GM21447 (cell line): ENCODE measurements around the gene LTA4H.
"Not testable (repeated sequence)": the region's sequence is repeated elsewhere in the genome, so short reads cannot be mapped to it uniquely, and the experiment has no call there.

ENCODE experiments used
- ATAC-seq: cut with Tn5 transposase; IDR thresholded peaks from one replicate; pipeline ENCODE4 v1.9.1; 2021; ENCODE audit not compliant: unreplicated experiment

Gene LTA4H

GRCh38 chr12:95995238-95996031, 40.0 kb downstream of the LTA4H start:
- ATAC-seq: no peak

DNA sequence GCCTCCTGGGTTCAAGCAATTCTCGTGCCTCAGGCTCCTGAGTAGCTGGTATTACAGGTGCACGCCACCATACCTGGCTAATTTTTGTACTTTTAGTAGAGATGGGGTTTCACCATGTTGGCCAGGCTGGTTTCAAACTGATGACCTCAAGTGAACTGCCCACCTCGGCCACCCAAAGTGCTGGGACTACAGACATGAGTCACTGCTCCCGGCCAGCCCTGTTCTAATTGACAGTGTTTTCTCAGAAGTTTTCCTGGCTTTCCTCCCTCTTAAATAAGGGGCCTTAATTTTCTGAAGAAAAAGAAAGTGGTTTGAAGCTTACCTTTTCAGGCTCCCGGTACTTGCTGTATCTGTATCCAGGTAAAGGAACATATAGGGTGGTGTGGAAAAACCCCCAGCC, 40.9 kb downstream of the LTA4H start:
- no peak for ATAC-seq

DNA sequence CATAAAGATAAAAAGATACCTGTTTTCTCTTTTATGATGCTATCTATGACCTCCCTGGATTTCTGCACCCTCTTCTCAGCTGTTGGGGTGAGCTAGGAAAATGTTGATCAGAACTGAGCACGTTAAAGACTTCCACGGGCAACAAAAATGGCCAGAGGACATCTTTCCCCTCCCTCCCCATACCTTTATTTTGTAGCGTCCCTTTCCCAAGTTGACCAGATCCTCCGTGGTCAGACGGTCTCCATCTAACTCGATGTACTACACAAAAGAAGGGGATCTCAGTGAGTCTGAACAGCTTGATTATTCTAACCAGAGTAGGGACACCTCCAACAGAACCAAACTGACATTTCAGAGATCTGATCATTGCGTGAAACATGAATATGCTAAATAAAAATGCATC, 41.5 kb downstream of the LTA4H start:
- no peak for ATAC-seq

- no peak for ATAC-seq
These were observed 45.3 kb downstream of the LTA4H start for GRCh38 chr12:95990136-95990535.

DNA sequence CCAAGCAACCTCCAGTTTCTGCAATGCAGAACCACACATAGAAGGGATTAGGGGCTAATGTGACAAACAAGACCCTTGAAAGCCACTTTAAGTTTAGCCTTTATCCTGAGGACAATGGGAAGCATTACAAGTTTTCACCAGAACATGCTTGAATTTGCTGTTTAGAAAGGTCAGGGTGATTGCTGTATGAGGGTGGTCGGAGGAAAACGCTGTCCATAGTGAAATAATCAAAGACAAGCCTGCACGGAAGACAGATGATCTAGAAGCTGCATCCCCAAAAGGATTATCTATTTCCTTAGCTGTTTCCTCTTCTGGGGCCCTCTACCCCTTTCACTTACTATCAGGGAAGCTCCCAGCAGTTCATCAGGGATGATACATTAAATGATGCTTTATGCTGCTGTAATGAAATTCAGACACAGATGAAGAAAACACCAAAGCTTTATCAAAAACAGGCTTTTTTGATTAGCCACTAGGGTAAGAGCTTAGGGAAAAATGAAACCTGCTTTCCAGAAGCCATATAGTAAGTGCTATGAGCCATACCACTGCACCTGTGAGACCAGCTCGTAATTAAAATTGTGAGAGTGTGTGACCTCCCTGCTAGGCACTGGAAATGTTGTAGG, 45.8 kb downstream of the LTA4H start:
- no peak for ATAC-seq

- no peak for ATAC-seq
These were observed 46.7 kb downstream of the LTA4H start for GRCh38 chr12:95988506-95989275.

- ATAC-seq: no peak
These were observed 48.5 kb downstream of the LTA4H start for GRCh38 chr12:95986635-95987570.

GRCh38 chr12:95984682-95985081, 50.7 kb downstream of the LTA4H start:
- ATAC-seq: no peak

GRCh38 chr12:95982602-95983001, 52.8 kb downstream of the LTA4H start:
- ATAC-seq: no peak

DNA sequence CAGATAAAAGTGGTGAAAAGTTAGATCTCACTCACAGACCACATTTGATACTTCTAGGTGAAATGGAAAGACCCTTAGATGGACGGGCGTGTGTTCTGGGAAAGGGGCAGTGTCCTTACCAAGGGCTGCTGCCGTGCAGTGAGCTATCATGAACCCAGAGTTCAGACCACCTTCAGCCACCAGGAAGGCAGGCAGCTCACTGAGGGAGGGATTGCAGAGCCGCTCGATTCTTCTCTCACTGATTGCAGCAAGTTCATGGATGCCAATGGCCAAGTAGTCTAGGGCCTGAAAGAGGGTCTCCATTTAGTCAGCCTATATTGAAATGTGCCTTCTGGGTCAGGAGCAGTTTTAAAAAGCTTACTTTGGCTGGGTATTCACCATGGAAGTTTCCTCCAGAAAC, 55.0 kb downstream of the LTA4H start:
- no peak for ATAC-seq

GRCh38 chr12:95978774-95979173, 56.6 kb downstream of the LTA4H start:
- ATAC-seq: no peak

GRCh38 chr12:95978351-95978750, 57.0 kb downstream of the LTA4H start:
- ATAC-seq: no peak

- no peak for ATAC-seq
These were observed 57.6 kb downstream of the LTA4H start for GRCh38 chr12:95977764-95978305.

DNA sequence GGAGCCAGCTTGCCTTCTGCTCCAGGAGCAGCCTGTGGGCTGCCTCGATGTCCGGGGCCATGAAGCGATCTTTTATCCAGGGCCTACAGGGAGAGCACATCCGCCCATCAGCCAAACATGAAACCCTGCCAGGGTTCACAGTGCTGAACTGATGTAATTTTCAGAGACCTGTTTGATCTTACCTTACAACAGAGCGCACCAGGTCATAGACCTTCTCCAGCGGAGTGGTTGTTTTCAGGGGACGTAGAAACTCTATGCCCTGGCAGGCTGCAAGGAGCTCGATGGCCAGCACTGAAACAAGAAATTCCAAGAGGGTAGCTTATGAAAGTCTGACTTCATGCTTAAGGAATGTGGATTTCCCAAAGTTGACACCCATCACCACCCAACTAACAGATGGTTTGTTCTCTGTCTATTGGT, 59.0 kb downstream of the LTA4H start:
- no peak for ATAC-seq

DNA sequence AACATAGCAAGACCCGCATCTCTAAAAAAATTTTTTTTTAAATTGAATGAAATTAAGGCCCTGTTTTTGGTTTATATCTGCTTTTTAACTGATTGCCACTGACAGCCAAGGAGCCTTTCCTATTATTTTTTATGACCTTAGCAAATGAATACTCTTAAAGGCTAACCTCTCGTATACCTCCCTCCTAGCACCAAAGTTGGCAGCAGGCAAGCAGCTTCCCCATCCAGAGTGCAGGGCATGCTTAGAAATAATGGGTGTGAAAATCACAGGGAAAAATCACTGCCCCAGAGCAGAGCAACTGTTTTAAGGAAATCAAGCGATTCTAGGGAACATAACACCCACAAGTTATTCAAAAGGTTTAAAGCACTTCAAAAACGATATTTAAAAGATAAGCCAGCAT, 59.9 kb downstream of the LTA4H start:
- no peak for ATAC-seq

- no peak for ATAC-seq
These were observed 61.0 kb downstream of the LTA4H start for GRCh38 chr12:95974358-95974757.

GRCh38 chr12:95972832-95973456, 62.4 kb downstream of the LTA4H start:
- no peak for ATAC-seq

DNA sequence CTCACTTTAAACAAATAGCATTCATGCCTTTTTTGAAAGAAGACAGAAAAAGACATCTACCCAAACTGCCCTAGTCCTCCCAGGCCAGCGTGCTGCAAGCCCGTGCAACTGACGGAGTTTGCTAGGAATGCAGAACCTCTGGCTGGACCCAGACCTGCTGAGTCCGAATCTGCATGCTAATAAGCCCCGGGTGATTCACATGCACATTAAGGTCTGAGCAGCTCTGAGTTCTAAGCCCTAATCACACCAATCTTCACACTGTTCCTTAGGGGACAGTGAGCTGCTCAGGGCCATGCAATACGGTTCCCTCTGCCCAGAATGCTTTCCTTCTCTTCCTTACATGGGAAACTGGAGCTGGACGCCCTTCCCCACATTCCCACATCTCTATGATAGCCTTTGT, 64.5 kb downstream of the LTA4H start:
- ATAC-seq: no peak

DNA sequence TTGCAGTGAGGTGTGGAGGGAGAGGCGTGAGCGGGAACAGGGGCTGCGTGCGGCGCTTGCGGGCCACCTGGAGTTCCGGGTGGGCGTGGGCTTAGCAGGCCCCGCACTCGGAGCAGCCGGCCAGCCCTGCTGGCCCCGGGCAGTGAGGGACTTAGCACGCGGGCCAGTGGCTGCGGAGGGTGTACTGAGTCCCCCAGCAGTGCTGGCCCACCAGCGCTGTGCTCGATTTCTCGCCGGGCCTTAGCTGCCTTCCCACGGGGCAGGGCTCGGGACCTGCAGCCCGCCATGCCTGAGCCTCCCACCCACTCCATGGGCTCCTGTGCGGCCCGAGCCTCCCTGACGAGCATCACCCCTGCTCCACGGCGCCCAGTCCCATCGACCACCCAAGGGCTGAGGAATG, 66.3 kb downstream of the LTA4H start:
- ATAC-seq: not testable (repeated sequence)

- no peak for ATAC-seq
These were observed 68.1 kb downstream of the LTA4H start for GRCh38 chr12:95967301-95967700.
